K562 (cell line): ENCODE measurements around the gene GVQW3. TPM values are rescaled to one million over a fixed set of nuclear protein-coding genes. Genes with fewer than 3 reads are reported as not detected.
A peak's percentile ranks its signal among the peaks of the same experiment; 100 is the strongest.

ENCODE experiments used
- ATAC-seq: fragments of 200-7000 bp; cut with Tn5 transposase; 3 replicates; pipeline ENCODE4 v1.9.1; 2020; ENCODE audit warnings: moderate library complexity
- BruUV-seq: library from RNA; stranded (reverse); fragments of 400-500 nt; replicated peaks from 2 replicates; lab custom pipeline; 2021; lab: Mats Ljungman, UMichigan
- CTCF ChIA-PET: fragments of 300-600 bp; formaldehyde crosslinking; extraction: SDS; loops from one replicate; lab custom pipeline; 2021; ENCODE audit warnings: low intra/inter-chr PET ratio; lab: Yijun Ruan, JAX
- POLR2A ChIA-PET: fragments of 300-600, 350-650 bp; sonication (Branson Sonifier 250); formaldehyde crosslinking; extraction: SDS; loops from one replicate; lab custom pipeline; 2021; ENCODE audit warnings: antibody characterized with exemption, inconsistent platforms; lab: Yijun Ruan, JAX
- DNase-seq, 4 experiments: peaks; one replicate each; pipeline versions ENCODE4 v3.0.0 to v3.0.0-alpha.2; 2011 to 2018; ENCODE audit warnings: low spot score in 3 of 4, mixed read lengths in 3 of 4; ENCODE audit errors: extremely low read depth in 1 of 4
- FAIRE-seq: peaks from 2 replicates; lab custom pipeline; 2011; peaks lifted over from hg19 to GRCh38; lab: Jason Lieb, UNC
- H2AFZ ChIP-seq: 2 replicates; pipeline ENCODE4 v1.6.0; 2011; ENCODE audit warnings: low read depth, low read length, control low read depth, inconsistent platforms
- H3K27ac ChIP-seq: fragments of 200-600 bp; 3 replicates; pipeline ENCODE4 v1.8.0; 2011; ENCODE audit warnings: low read depth, mild to moderate bottlenecking, control low read depth, inconsistent platforms, low read length, moderate library complexity, mixed read lengths; ENCODE audit errors: extremely low read depth
- H3K27me3 ChIP-seq, 2 experiments: fragments of 300-600 bp in 1 of 2; 2 replicates in 1 of 2; 3 replicates in 1 of 2; pipeline versions ENCODE4 v1.6.0 to v1.8.0; 2011; ENCODE audit warnings: inconsistent platforms in 2 of 2, low read length in 2 of 2, mild to moderate bottlenecking in 1 of 2, mixed read lengths in 1 of 2, moderate library complexity in 1 of 2; ENCODE audit not compliant: control insufficient read depth in 2 of 2, insufficient read depth in 2 of 2
- H3K36me3 ChIP-seq: fragments of 300-600 bp; 3 replicates; pipeline ENCODE4 v1.8.0; 2011; ENCODE audit warnings: mild to moderate bottlenecking, low read length, inconsistent platforms; ENCODE audit not compliant: control insufficient read depth, insufficient read depth
- H3K4me1 ChIP-seq, 2 experiments: fragments of 200-600 bp in 1 of 2; replicated peaks in 1 of 2; 2 replicates in 1 of 2; 3 replicates in 1 of 2; pipeline versions ENCODE4 v1.5.1 to v1.8.0; 2011; ENCODE audit warnings: inconsistent platforms in 2 of 2, low read length in 2 of 2, mild to moderate bottlenecking in 1 of 2, mixed read lengths in 1 of 2, moderate library complexity in 1 of 2; ENCODE audit not compliant: control insufficient read depth in 2 of 2, insufficient read depth in 2 of 2
- H3K4me2 ChIP-seq: 2 replicates; pipeline ENCODE4 v1.6.1; 2011; ENCODE audit warnings: low read length, control low read depth, inconsistent platforms, mixed read lengths; ENCODE audit not compliant: insufficient read depth
- H3K4me3 ChIP-seq: fragments of 200-600 bp; sonication (generic), shearing (Covaris generic); 2 replicates; pipeline ENCODE4 v1.5.1; 2016; ENCODE audit warnings: control low read depth, inconsistent platforms
- H3K79me2 ChIP-seq: fragments of 200-600 bp; 3 replicates; pipeline ENCODE4 v1.8.0; 2011; ENCODE audit warnings: low read length, inconsistent platforms; ENCODE audit not compliant: control insufficient read depth, insufficient read depth
- H3K9ac ChIP-seq, 2 experiments: 2 replicates each; pipeline versions ENCODE4 v1.6.0 to v1.6.1; 2011; ENCODE audit warnings: low read depth in 2 of 2, low read length in 2 of 2, control low read depth in 1 of 2, inconsistent platforms in 1 of 2, mild to moderate bottlenecking in 1 of 2, mixed read lengths in 1 of 2; ENCODE audit not compliant: insufficient read depth in 1 of 2
- H3K9me1 ChIP-seq: one replicate; pipeline ENCODE4 v1.6.0; 2011; ENCODE audit warnings: inconsistent platforms, mild to moderate bottlenecking, low read length, moderate library complexity; ENCODE audit not compliant: control insufficient read depth, insufficient read depth
- H3K9me3 ChIP-seq: replicated peaks from 2 replicates; pipeline ENCODE4 v1.5.1; 2011; ENCODE audit warnings: low read depth, low read length, inconsistent platforms; ENCODE audit not compliant: control insufficient read depth, insufficient read depth
- H4K20me1 ChIP-seq: replicated peaks from 2 replicates; pipeline ENCODE4 v1.6.1; 2011; ENCODE audit warnings: low read length, inconsistent platforms, mixed read lengths; ENCODE audit not compliant: control insufficient read depth, insufficient read depth
- YBX1 ChIP-seq: fragments of 450-650 bp; IDR thresholded peaks from 2 replicates; pipeline ENCODE4 v1.7.1; 2016; ENCODE audit warnings: mild to moderate bottlenecking
- WGBS: fragments of 100-300 bp; shearing (Covaris generic); methylation state at CpG from one replicate; pipeline ENCODE4 v1.1.6; 2016; ENCODE audit warnings: low coverage, mixed read lengths; ENCODE audit not compliant: insufficient coverage; ENCODE audit errors: missing lambda C conversion rate; 5-methylcytosine and 5-hydroxymethylcytosine counted together
- in situ Hi-C: fragments of 300-500 bp; cut with MboI; formaldehyde crosslinking; loops from 4 replicates; pipeline ENCODE4 v1.15.0; 2018; ENCODE audit warnings: inconsistent platforms, mixed read lengths
- intact Hi-C: fragments of 100-400 bp; cut with micrococcal nuclease; formaldehyde crosslinking; loops from 2 replicates; pipeline ENCODE4 v1.14.2; 2022
- polyA plus RNA-seq, 8 experiments: library from polyadenylated mRNA; depleted of rRNA in 4 of 8; stranded (reverse) in 5 of 8; unstranded in 3 of 8; fragments of >200 nt; fragmentation: Nextera tagmentation in 2 of 8; fragmentation: Illumina TruSeq in 1 of 8; extraction: Ambion mirVana in 2 of 8; extraction: Trizol in 1 of 8; gene quantifications; 2 replicates each; pipeline versions ENCODE4 v1.2.1 to v1.2.3, GENCODE V29; 2011 to 2014; ENCODE audit warnings: inconsistent platforms in 1 of 8, missing spikeins in 1 of 8
- total RNA-seq, 7 experiments: library from RNA; depleted of rRNA in 6 of 7; stranded (reverse); fragments of >200 nt in 6 of 7; fragmentation: Illumina TruSeq in 2 of 7; extraction: Trizol in 2 of 7; gene quantifications; 2 replicates each; pipeline versions ENCODE4 v1.2.1 to v1.2.3, GENCODE V29; 2011 to 2021; ENCODE audit warnings: low replicate concordance in 1 of 7
- TF ChIP-seq, protein P1 (sequence below), 2 experiments: fragments of 450-650 bp; formaldehyde crosslinking in 1 of 2; IDR thresholded peaks; 2 replicates each; pipeline versions ENCODE4 v1.4.0 to v1.6.1; 2014 to 2020; ENCODE audit warnings: mild to moderate bottlenecking in 2 of 2, borderline replicate concordance in 1 of 2, low read depth in 1 of 2
- TF ChIP-seq, protein P2 (sequence below): fragments of 450-650 bp; IDR thresholded peaks from 2 replicates; pipeline ENCODE4 v1.6.1; 2017; ENCODE audit warnings: mild to moderate bottlenecking, moderate library complexity
- TF ChIP-seq, protein P3 (sequence below), 2 experiments: IDR thresholded peaks; 2 replicates each; pipeline ENCODE4 v1.6.1; 2011; ENCODE audit warnings: borderline replicate concordance in 1 of 2, control low read depth in 1 of 2, low read depth in 1 of 2, low read length in 1 of 2, mild to moderate bottlenecking in 1 of 2, mixed read lengths in 1 of 2, moderate library complexity in 1 of 2; ENCODE audit not compliant: insufficient read depth in 1 of 2, insufficient read length in 1 of 2, poor library complexity in 1 of 2, severe bottlenecking in 1 of 2; ENCODE audit errors: extremely low read depth in 1 of 2
- TF ChIP-seq, protein P4 (sequence below): fragments of 450-650 bp; conservative IDR thresholded peaks from 2 replicates; pipeline ENCODE4 v1.6.1; 2016; ENCODE audit warnings: missing genetic modification characterization, low read depth, mild to moderate bottlenecking, control low read depth, missing compliant biosample characterization

The GVQW3 gene
- total and polyA plus RNA-seq, 9 of the 15 experiments (the other 6 are each of a cell fraction or from before 2014, with no cell fraction given) = 0.66 to 5.7 (median 2.1) TPM

DNA sequence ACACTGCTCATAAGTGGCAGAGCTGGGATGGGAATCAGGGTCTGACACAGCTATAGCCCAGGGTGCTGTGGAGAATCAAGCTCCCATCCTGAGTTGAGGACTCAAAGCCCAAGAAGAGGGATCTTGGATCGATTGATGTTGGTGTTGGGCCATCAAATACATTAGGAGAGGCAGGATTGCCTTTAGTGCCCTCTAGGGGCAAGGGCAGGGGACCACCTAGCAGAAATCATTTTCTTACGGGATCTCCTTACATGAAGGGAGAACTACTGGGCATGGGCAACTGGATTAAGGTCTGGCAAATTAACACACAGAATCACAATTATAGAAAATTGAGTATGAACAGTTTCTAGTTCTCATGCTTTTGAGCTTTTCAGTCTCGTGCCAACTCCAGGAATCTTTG is 38.8 kb downstream of the GVQW3 start:
- ChIA-PET POLR2A (interaction anchor here (0.6 kb wide), 1 partner anchor 1388 kb away, joined by 3 read pairs; no protein-coding TSS in a partner anchor), CTCF (interaction anchor here (0.6 kb wide), 1 partner anchor 105 kb away, joined by 3 read pairs; no protein-coding TSS in a partner anchor)
- Histone ChIP-seq H3K9me3 (no peaks in the 10 kb centered on the region), H4K20me1 (no peaks in the 10 kb centered on the region), H3K79me2 (no peaks in the 10 kb centered on the region), H3K27me3 (peaks cover 15 to 26% of the 10 kb centered on the region in 2 experiments; a peak in 4 of 5 replicates), H2AFZ (no peak overlapping the region), H3K4me2 (no peak overlapping the region), H3K9ac (no peak overlapping the region), H3K4me3 (no peak overlapping the region), H3K4me1 (no peaks in the 10 kb centered on the region), H3K36me3 (no peaks in the 10 kb centered on the region), H3K27ac (no peak overlapping the region), H3K9me1 (no peaks in the 10 kb centered on the region)
- intact Hi-C loops (loop anchor here (10.0 kb wide), 1 partner anchor 75 kb away; no protein-coding TSS in a partner anchor), in situ Hi-C loops (no loop called here)
- 16% methylated on average over 3 of the region's 3 CpGs for WGBS
- DNase-seq (peak; percentile 43 to 59 (median 46)), ATAC-seq (peak; percentile 86), FAIRE-seq (peak; percentile 65)
- no TSS peak for BruUV-seq
- no peak for TF ChIP-seq YBX1
- TF ChIP-seq, protein P1, sequence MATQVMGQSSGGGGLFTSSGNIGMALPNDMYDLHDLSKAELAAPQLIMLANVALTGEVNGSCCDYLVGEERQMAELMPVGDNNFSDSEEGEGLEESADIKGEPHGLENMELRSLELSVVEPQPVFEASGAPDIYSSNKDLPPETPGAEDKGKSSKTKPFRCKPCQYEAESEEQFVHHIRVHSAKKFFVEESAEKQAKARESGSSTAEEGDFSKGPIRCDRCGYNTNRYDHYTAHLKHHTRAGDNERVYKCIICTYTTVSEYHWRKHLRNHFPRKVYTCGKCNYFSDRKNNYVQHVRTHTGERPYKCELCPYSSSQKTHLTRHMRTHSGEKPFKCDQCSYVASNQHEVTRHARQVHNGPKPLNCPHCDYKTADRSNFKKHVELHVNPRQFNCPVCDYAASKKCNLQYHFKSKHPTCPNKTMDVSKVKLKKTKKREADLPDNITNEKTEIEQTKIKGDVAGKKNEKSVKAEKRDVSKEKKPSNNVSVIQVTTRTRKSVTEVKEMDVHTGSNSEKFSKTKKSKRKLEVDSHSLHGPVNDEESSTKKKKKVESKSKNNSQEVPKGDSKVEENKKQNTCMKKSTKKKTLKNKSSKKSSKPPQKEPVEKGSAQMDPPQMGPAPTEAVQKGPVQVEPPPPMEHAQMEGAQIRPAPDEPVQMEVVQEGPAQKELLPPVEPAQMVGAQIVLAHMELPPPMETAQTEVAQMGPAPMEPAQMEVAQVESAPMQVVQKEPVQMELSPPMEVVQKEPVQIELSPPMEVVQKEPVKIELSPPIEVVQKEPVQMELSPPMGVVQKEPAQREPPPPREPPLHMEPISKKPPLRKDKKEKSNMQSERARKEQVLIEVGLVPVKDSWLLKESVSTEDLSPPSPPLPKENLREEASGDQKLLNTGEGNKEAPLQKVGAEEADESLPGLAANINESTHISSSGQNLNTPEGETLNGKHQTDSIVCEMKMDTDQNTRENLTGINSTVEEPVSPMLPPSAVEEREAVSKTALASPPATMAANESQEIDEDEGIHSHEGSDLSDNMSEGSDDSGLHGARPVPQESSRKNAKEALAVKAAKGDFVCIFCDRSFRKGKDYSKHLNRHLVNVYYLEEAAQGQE (IDR thresholded peaks at IDR 0.05; ENCODE audit: borderline replicate concordance) = peak; percentile 19; the same call in 1 of the 2 replicates
- TF ChIP-seq, protein P1 (CRISPR knock-in tag; IDR thresholded peaks at IDR 0.05; ENCODE audit: low read depth) = no peak
- TF ChIP-seq, protein P2, sequence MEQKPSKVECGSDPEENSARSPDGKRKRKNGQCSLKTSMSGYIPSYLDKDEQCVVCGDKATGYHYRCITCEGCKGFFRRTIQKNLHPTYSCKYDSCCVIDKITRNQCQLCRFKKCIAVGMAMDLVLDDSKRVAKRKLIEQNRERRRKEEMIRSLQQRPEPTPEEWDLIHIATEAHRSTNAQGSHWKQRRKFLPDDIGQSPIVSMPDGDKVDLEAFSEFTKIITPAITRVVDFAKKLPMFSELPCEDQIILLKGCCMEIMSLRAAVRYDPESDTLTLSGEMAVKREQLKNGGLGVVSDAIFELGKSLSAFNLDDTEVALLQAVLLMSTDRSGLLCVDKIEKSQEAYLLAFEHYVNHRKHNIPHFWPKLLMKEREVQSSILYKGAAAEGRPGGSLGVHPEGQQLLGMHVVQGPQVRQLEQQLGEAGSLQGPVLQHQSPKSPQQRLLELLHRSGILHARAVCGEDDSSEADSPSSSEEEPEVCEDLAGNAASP = no peak
- TF ChIP-seq, protein P3, sequence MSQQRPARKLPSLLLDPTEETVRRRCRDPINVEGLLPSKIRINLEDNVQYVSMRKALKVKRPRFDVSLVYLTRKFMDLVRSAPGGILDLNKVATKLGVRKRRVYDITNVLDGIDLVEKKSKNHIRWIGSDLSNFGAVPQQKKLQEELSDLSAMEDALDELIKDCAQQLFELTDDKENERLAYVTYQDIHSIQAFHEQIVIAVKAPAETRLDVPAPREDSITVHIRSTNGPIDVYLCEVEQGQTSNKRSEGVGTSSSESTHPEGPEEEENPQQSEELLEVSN (IDR thresholded peaks at IDR 0.05; ENCODE audit: borderline replicate concordance in 1 of 2, extremely low read depth in 1 of 2, insufficient read depth in 1 of 2, insufficient read length in 1 of 2, low read depth in 1 of 2, low read length in 1 of 2, poor library complexity in 1 of 2, severe bottlenecking in 1 of 2) = no peak
- TF ChIP-seq, protein P4, sequence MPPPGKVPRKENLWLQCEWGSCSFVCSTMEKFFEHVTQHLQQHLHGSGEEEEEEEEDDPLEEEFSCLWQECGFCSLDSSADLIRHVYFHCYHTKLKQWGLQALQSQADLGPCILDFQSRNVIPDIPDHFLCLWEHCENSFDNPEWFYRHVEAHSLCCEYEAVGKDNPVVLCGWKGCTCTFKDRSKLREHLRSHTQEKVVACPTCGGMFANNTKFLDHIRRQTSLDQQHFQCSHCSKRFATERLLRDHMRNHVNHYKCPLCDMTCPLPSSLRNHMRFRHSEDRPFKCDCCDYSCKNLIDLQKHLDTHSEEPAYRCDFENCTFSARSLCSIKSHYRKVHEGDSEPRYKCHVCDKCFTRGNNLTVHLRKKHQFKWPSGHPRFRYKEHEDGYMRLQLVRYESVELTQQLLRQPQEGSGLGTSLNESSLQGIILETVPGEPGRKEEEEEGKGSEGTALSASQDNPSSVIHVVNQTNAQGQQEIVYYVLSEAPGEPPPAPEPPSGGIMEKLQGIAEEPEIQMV (tag) = no peak
